Stimulated activated CD4-positive, alpha-beta T cell treated with anti-CD3 and anti-CD28 coated beads, Interleukin-4, amount 100 ng/mL, for 1 hour (primary cell): ENCODE data around the gene NELFB.
A peak's percentile ranks its signal among the peaks of the same experiment; 100 is the strongest.

ENCODE experiments used
- DNase-seq: peaks from one replicate; pipeline ENCODE4 v3.0.0-alpha.2; 2020

The NELFB gene

DNA sequence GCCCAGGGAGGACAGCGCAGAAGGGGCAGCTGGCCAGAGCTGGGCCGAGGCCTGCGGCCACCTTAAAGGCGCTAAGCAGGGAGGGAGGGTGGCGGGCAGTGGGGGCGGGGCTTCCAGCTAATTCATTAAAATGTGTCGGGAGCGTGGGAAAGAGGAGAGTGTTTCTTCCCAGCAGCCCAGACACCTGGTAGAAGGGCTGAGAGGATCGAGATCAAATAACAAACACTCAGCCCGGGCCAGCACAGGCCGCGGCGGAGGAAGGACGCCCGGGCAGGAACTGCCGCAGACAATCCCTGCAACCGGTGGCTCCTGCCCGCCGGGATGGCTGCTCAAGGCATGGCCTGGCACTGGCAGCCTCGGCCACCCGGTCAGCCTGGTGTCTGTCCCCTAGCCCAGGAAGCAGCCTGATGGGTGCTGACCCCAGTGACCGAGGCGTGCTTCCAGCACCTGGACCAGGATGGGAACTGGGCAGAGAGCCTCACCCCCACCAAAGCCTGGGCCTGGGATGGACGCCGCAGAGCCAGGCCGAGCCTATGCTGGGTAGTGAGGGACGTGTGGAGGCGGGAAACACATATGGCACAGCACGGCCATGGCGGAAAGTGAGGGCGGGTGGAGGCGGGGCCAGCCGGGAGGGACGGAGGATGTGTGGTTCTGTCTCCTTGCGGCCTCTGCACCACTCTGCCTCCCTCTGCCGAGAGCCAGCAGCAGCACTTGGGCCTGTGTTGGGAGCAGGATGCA, 50.1 kb downstream of the NELFB start:
- peak; percentile 64 for DNase-seq

DNA sequence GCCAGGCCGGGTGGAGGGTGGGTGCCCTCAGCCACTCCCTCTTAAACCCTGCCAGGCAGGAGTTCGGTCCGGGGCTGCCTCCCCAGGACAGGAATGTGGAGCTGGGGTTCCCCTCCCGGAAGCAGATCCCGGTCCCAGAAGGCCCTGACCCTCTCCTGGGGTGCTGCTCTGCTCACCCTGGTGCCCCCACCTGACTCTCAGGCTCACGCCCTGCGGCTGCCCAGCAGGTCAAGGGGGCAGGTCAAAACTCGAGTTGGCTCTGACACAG, 50.6 kb downstream of the NELFB start:
- DNase-seq = no peak

DNA sequence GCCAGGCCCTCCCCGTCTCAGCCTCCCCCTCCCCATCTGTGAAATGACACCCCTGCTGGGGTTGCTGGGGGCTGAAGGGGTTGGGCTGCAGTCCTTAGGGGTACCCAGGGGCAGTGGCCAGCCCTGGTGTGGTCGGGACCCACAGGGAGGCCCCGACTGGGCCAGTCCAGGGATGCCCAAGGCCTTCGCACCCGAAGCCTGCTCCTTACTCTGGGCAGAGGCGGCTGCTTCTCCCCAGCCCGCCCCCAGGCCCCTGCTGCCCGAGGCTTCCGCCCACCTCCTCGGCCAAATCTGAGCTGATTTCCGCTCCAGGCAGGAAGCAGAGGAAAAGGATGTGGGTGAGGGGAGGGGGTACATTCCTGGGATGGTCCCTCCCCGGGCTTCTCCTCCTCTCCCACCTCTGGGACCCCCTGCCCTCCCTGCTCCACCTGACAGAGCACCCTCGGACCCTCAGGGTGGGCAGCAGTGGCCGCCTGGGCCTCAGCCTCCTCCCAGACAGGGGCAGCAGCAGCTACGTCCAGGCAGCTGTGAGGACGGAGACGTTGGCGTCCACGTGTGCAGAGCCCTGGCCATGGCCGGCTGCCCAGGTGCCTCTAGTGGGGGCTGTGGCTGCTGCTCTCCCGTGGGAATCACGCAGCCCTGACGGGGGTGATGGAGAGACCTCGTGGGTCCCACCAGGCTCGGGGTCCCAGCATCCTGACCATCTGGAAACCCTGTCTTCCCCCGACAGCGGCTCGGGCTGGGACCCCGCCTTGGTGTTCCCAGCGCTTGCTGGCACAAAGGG, 51.1 kb downstream of the NELFB start:
- DNase-seq = no peak

DNA sequence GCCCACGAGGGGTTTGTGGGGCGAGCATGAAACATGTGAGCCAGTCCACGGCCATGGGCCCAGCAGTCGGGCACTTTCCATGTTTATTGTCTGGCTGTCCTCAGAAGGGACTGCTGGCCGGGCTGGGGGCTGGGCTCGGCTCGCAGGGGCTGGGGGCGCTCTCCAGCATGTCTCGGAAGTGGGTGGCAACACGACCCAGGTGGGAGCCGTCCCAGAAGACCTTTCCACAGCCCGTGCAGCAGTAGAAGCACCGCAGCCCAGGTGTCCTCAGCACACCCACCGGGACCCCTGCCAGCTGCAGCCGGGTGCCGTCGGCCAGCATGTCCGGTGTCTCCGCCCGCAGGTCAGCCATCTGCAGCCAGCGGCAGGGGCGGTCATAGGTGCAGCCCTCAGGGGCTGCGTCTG, 51.7 kb downstream of the NELFB start:
- no peak for DNase-seq

DNA sequence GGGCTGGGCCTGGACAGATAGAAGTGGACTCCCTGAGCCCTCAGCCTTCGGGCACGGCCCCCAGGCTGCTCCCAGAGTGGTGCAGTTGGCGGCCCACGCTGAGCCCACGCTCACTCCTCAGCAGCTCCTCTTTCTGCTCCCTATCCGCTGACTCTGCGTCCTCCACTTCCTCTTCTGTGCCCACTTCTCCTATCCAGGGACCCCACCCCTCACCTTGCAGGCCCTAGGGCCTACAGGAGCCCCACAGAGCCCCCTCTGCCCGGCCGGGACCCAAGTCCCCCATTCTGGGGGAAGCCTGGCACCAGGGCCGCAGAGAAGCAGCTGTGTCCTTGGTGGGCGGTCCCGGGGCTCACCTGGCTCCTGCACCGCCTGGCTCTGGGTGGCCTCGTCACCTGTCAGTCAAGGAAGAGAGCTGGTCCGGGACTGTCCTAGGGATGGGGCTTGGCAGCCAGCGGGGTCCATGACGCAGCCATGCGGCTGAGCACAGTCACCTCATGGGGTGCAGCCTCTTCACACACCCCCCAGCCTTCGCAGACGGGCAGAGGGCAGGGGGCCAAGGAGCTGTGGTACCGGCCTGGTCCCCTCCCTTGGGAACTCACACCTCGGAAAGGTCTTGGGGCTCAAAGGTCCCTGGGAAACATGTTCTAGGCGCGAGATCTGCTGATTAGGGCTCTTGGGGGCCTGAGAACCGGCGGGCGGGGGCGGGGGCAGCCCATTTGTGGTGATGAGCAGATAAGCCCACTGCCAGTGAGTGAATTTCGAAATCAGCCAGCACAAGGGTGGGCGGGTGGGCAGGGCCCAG, 52.3 kb downstream of the NELFB start:
- DNase-seq = no peak

DNA sequence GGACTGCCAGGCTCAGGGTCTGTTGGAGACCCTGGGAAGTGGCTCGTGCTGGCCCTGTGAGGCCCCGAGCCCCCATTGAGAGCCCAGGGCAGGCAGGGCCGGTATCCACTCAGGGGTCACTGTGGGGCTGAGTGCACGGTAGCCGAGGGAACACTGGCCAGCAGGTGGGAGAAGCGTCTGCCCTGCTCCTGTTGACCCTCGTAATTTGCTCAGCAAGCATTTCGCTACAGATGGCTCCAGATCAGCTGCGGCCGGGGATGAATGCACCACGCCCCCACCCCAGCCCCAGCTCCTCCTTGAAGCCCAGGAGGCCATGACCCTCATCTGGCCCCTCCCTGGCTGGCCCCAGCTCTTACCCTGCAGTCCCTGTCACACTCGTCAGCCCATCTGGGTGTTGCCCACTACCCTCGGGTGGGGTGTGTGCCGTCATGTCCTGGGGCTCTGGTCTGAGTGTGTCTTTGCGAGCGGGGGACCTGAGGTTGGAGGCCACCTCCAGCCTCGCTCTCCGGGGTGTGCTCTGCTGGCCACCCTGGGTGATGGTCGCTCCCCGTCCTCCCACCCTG, 53.0 kb downstream of the NELFB start:
- no peak for DNase-seq

DNA sequence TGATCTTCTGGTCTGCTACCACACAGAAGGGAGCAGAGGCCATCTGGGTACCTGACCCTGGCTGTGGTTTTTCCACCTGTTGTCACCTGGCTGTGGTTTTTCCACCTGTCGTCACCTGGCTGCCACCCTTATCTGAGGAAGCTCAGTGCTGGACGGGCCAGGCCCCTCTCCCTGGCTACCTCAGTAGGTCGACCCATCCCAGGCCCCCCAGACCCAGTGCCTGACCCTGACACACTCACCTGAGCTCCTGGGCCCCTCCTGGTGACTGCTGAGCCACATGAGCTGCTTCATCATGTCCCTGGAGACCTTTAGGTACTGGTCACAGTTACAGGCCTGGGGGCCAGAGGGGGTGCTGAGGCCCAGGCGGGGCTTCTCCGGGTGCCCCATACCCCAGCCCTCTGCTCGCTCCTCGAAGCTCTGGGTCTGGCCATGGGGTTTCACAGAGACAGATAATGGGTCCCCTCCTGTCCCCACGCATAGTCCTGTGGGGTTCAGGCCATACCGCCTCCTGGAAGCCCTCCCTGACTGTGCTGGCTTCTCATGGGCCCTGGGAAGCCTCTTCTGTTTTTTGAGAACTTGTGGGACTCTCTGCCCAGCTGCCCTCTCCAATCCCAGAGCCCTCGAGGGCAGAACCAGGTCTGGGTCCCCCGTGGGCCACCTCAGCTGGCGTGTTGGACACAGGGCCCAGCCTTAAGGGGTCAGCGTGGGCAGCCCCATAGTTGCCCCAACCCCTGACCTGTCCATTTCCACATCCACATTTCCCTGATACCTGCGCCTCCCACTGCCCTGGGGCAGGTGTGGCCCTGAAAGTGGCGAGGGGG, 54.5 kb downstream of the NELFB start:
- no peak for DNase-seq

DNA sequence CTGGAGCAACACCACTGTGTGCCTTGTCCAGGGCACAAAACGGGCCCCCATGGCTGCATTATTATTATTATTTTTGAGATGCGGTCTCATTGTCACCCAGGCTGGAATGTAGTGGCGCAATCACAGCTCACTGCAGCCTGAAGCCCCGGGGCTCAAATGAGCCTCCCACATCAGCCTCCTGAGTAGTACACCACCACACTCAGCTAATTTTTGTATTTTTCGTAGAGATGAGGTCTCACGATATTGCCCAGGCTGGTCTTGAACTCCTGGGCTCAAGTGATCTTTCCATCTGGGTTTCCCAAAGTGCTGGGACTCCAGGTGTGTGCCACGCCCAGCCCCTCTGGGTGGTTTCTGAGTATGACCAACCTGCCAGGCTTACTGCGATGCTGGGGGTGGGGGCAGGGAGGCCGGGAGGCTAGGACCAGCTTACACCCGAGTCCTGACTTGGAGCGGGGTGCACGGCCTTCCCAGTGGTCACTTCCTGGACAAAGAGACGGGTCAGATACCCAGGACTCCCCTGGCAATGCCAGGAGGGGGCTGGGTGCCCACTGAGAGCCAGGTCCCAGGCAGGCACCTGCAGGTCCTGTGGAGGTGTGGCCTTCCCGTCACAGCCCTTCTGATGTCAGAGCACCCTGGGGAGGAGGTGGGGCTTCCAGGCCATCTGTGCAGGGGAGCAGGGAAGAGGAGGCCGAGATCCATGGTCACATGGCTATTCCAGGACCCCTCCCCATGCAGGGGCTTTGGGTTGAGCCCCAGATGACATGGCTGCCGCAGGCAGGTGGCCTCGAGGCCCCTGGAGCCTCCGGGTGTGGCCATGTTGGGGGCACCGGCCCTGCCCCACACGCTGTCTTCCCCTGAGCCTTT, 55.3 kb downstream of the NELFB start:
- no peak for DNase-seq

DNA sequence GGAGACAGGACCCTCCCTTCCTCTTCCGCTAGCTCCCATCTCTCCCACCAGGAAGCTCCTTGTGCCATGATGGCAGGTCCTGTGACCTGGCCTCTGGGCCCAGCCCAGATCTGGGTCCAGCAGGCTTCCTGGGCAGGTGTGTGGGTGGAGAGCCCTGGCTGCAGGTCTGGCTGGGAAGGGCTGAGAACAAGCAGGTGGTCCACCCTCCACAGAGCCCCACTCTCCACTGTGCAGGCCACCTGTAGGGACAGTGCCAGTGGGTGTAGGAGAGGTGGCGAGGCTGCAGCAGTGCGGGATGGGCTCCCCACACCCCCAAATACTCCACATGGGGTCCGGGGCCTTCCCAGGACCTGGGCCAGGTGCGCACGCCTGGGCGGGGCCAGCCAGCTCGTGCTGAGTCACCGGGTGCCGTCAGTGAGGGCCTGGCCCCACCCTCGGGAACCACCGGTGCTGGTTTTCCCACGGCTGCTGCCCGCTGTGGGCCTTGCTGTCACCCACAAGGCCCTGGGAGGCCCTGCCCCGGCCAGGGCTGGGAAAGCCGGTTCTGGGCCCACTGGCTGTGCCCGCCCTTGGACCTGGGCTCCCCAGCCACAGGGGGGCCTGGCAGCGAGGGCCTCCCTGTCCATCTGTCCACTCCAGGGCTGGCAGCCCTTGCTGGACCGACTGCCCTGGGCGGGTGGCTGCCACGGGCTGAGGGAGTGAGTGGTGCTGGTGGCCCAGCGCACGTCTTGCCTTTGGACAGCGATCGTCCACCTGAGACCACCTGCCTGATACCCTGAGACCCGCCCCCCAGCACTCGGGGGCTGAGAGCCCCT, 56.3 kb downstream of the NELFB start:
- DNase-seq = peak; percentile 43

DNA sequence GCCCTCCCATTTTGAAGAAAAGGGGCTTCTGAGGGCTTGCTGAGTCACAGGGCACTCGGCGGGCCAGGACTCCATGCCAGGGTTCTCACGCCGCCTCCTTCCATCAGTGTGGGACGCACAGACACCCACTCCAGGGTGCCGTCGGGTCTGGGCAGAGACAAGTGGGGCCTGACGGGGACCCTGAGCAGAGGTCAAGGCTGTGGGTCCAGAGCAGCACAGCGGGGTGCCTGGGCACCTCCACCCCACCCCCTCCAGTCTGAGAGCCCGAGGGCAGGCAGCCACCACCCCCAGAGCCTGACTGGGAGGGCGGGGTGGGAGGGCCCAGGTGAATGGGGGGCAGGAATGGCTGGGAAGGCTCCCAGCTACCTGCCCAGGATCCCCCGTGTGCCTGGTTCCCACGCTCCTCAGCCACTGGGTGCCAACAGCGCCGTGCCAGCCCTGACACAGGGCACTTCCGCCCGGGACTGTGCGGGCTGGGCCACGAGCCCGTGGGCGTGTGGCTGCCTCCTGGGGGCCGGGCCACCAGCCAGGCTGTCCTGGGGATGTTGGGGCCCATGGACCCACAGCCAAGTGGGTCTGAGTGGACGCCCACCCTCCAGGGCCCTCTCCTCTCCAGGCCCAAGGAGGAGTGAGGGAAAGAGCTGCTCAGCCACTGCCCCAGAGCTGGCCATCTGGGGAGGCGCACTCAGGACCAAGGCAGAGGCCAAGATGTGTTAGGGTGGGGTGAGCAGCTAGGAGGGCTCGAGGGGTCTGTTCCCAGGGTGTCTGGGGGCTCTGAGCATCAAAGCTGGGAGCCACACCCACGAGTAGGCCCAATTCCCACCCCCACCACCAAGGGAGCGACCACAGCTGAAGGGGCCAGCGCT, 57.1 kb downstream of the NELFB start:
- no peak for DNase-seq

DNA sequence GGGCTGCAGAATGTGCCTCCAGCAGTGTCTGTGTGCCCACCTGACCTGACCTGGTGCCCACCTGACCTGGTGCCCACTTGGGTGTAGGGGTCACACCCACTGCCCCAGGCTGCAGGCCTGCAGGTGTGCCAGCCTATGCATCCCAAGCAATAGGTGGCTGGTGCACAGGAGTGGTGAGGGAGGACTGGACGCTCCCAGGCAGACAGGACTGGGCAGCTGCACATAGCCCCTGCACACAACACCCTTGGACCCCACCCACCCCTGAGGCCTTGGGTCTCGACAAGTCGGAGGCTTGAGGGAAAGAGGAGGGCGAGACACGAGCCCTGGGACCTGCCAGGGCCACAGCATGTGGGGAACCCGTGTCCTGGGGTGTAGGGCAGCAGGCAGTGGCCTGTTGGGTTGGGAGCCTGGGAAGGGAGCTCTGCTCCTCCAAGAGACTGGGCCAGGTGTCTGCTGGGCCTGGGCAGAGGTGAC, 57.8 kb downstream of the NELFB start:
- no peak for DNase-seq

DNA sequence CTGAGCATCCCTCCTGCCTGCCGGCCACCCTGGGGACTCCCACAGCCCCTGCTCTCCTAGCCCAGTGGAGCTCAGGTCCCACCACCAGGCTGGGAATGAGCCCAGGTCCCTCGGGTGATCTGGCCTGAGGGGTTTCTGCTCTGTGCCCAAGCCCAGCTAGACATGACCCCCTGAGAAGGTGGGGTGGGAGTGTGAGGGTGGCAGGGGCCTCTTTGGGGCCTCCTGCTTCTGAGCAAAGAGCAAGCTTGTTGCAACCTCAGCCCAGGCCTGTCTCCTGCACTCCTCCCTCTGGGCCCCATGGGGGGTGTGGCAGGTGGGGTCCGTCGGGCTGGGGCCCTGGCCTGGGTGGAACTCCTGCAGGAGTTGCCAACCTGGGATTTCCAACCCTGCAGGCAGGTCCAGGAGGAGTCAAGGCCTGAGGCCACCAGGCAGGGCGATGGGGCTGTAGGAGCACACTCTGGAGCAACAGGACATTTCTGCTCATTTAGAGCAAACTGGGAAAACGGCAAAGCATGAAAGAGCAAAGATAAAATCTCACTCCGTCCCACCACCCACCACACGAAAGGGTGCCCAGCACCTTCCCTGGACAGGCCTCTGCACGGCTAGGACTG, 58.3 kb downstream of the NELFB start:
- DNase-seq = no peak

DNA sequence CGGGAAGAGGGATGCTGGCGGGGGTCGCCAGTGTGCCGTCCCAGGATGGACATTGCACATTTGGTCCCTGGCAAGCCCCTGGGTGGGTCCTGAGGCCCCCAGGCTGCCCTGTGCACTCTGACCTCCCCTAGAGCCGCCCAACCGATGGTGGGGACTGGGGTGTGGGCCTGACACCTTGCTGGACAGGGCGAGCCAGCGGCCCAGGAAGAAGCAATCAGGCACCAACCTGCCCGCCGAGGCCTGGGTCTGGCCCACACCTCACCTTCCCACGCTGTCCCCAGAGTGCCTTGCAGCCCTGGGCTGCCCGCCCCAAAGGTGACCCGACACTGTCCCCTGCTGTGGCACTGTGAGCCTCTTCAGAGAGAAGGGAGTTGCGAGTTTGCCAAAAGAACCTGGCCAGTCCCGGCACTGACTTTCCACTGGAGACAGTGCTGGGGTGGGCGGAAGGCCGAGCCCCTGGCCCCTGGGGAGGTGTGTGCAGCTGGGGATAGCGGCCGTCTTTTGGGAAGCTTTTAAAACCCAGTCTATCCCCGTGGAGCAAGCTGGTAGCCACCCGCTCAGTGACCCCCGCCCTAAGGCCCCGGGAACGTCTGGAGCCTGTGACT, 58.9 kb downstream of the NELFB start:
- no peak for DNase-seq

DNA sequence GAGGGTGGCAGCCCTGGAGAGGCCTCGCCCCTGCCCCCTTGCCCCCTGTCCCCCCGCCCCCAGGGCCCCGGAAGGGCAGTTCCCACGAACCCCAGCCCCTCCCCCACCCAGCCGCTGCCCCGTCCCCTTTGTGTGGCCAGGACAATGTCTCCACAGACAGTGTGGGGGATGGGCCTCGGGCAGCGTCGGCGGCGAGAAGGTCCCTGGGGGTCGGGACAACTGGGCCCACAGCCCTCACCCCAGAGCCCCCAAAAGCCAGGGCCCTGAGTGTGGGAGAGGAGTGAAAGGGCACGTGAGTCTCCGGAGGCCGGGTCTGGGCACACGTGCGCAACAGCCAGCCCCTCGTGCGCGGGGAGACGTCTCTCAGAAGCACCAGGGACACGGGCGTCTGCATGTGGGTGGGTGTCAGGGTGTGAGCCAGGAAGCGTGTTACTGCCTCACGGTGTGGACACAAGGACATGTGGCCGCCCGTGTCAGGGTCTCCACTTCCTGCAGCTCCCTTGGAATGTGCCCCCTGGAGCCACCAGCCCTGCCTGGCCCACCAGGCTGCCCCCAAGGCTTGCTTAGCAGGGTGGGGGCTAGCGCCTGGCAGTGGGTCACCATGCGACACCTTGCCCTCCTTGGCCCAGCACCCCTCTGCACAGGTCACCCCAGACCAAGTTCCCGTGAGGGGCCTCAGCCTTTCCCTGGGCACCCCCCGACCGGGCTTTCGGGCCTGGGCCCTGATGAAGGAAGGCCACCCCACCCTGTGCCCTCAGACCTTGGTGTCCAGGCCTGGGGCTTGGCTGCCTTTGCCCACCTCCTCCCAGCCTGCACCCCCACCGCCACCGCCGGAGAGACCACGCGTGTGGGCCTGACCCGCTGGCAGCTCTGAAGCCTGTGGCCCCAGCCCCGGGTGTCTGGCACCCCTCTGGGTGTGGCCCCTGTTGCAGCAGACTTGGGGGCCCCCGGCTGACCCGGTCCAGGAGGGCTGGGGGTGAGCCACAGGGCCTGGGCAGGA, 59.7 kb downstream of the NELFB start:
- no peak for DNase-seq

DNA sequence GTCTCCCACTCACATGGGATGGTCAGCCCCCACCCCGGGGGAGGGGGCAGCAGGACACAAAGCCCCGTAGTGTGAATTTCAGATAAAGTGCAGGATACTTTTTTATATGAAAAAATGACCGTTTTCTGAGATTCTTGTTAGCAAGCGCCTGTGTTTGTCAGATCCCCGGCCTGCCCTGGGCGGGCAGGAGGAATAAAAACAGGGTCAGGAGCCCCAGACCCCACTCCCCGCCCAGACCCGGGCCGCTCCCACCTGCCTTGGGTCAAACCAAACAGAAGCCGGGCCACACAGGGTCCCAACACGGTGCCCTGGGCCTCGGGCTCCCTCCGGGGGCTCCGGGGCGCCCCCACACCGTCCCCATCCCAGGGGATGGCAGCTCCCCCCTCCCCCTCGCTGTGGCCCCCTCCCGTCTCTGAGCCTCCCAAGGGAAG, 60.5 kb downstream of the NELFB start:
- no peak for DNase-seq

DNA sequence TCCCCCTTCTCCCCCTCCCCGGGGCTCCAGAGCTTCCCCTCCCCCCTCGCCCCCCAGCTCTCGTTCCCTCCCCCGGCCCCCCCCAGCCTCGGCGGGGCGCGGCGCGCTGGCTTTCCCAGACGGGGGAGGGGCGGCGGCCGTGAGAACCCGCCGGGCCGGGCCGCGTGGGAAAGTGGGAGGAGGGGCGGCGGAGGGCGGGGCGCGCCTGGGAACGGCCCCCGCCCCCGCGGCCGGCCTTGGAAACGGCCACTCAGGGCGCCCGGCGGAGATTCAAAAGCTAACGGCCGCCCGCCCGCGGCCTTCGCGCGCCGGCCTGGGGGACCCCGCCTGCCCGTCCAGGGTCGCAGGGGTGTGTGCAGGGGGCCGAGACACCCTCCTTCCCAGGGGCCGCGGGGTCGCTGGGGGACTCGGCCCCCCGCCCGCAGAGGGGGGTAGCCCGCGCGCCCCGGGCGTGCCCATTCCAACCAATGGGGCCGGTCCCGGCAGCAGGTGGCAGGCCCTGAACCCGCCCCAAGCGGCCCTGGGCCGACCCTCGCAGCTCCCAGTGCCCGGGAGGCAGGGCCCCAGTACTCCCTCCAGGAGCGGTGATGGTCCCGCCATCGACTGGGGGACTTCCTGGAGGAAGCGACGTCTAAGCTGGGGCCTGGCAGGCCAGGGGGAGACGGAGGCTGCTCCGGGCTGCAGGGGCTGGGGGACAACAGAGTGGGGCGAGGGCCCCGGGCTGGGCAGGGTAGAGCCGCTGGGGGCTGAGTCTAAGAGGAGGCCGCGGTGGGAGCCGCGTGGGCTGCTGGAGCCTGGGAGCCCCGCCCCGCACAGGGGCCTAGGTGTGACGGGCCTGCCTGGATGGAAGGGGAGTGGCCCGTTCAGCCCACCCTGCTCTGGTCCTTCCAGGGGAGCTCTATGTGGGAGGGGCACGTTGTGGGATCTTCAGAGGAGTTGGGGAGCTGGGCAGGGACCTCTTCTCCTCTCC, 61.2 kb downstream of the NELFB start:
- DNase-seq = no peak
